ENCODE results near the gene SLC2A11. TPM values are rescaled to one million over a fixed set of nuclear protein-coding genes. Genes with fewer than 3 reads are reported as not detected.

Gene SLC2A11
- total and polyA plus RNA-seq, 2 donors from 2014 or later, result 23.7 to 28.9 TPM

DNA sequence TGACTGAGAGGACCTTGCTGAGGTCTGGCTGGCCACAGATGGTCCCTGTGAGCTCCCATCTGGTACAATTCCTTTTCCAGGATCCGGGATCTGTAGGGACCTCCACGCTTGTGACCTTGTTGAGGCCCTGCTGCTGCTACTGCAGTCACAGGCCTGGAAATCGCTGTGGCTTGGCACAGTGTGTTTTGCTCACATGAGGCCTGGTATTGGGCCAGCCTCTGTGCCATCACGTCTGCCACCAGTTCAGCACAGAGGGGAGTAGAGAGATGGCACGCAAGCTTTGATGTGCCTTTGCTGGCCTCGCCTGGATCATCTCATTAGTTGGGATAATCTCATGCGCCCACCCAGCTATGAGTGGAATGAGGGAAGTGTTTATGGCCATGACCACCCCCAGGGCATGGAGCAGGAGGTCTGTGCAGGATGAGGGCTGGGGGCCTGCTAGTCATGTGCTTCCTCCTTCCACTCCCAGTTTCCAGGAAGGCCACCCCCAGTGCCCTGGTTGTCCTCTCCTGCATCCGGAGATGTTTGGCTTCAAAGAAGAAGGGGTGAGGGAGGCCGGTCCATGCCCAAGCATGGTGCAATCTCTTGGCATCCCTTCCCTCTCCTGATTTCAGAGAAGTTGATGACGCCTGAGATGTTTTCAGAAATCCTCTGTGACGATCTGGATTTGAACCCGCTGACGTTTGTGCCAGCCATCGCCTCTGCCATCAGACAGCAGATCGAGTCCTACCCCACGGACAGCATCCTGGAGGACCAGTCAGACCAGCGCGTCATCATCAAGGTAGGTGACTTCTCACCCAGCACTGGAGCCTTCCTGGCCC lies 41.3 kb upstream of the SLC2A11 start:
- DNase-seq (peak in 1 of 5 donors; percentile 39), FAIRE-seq (no peak)
- Histone ChIP-seq H3K27ac (ENCODE audit: low read depth in 2 of 2, low read length in 2 of 2) (no peak overlapping the region), H3K27me3 (ENCODE audit: control insufficient read depth, insufficient read depth, low read length) (no peaks in the 10 kb centered on the region), H3K9me3 (ENCODE audit: control insufficient read depth in 2 of 3, insufficient read depth in 1 of 3, low read length in 3 of 3) (no peaks in the 10 kb centered on the region), H3K4me3 (ENCODE audit: low read length in 3 of 3) (no peak overlapping the region), H3K4me1 (ENCODE audit: control insufficient read depth in 2 of 3, insufficient read depth in 2 of 3, low read depth in 1 of 3, low read length in 3 of 3) (no peaks in the 10 kb centered on the region), H3K9ac (ENCODE audit: low read length in 3 of 3) (no peak overlapping the region), H3K36me3 (ENCODE audit: control insufficient read depth in 2 of 3, insufficient read depth in 3 of 3, low read length in 3 of 3) (peaks cover 4 to 33% (median 15%) of the 10 kb centered on the region in 3 donors)
- TF ChIP-seq, protein P1, sequence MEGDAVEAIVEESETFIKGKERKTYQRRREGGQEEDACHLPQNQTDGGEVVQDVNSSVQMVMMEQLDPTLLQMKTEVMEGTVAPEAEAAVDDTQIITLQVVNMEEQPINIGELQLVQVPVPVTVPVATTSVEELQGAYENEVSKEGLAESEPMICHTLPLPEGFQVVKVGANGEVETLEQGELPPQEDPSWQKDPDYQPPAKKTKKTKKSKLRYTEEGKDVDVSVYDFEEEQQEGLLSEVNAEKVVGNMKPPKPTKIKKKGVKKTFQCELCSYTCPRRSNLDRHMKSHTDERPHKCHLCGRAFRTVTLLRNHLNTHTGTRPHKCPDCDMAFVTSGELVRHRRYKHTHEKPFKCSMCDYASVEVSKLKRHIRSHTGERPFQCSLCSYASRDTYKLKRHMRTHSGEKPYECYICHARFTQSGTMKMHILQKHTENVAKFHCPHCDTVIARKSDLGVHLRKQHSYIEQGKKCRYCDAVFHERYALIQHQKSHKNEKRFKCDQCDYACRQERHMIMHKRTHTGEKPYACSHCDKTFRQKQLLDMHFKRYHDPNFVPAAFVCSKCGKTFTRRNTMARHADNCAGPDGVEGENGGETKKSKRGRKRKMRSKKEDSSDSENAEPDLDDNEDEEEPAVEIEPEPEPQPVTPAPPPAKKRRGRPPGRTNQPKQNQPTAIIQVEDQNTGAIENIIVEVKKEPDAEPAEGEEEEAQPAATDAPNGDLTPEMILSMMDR (IDR thresholded peaks at IDR 0.05; ENCODE audit: borderline replicate concordance, extremely low read depth, insufficient read depth), result no peak
- intact Hi-C loops (cut with DNase I), result no loop called here

DNA sequence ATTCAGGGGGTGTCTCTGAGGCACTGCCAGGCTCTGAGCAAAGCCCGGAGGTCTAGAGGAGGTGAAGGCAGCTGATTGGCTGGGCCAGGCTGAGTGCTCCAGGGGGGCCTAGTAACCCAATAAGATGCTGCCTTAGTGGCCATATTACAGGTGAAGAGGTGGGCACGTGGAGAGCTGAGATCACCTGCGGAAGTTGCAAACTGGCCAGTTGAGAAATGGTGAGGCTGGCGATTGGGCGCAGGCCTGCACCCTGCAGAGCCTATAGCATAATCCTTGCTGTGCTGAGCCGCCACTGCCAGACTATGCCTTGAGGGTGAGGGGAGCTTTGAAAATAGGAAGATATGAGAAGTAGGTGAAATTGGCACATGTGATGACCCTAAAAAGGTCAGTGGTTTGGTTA lies 40.5 kb upstream of the SLC2A11 start:
- Histone ChIP-seq H3K36me3 (ENCODE audit: control insufficient read depth in 2 of 3, insufficient read depth in 3 of 3, low read length in 3 of 3) (peaks cover 4 to 33% (median 11%) of the 10 kb centered on the region in 3 donors), H3K4me3 (ENCODE audit: low read length in 3 of 3) (no peak overlapping the region), H3K27me3 (ENCODE audit: control insufficient read depth, insufficient read depth, low read length) (no peaks in the 10 kb centered on the region), H3K9me3 (ENCODE audit: control insufficient read depth in 2 of 3, insufficient read depth in 1 of 3, low read length in 3 of 3) (no peaks in the 10 kb centered on the region), H3K4me1 (ENCODE audit: control insufficient read depth in 2 of 3, insufficient read depth in 2 of 3, low read depth in 1 of 3, low read length in 3 of 3) (no peaks in the 10 kb centered on the region), H3K9ac (ENCODE audit: low read length in 3 of 3) (no peak overlapping the region), H3K27ac (ENCODE audit: low read depth in 2 of 2, low read length in 2 of 2) (no peak overlapping the region)
- intact Hi-C loops (cut with DNase I), result no loop called here
- TF ChIP-seq, protein P1 (IDR thresholded peaks at IDR 0.05; ENCODE audit: borderline replicate concordance, extremely low read depth, insufficient read depth), result no peak
- DNase-seq, result peak in 1 of 5 donors; percentile 31
- FAIRE-seq, result no peak

- H3K9ac ChIP-seq (ENCODE audit: low read length in 3 of 3), result no peak overlapping the region
- no peaks in the 10 kb centered on the region for H3K27me3 ChIP-seq (ENCODE audit: control insufficient read depth, insufficient read depth, low read length)
- peaks cover 4 to 38% (median 14%) of the 10 kb centered on the region in 3 donors for H3K36me3 ChIP-seq (ENCODE audit: control insufficient read depth in 2 of 3, insufficient read depth in 3 of 3, low read length in 3 of 3)
- no peak overlapping the region for H3K4me3 ChIP-seq (ENCODE audit: low read length in 3 of 3)
- TF ChIP-seq, protein P1 (IDR thresholded peaks at IDR 0.05; ENCODE audit: borderline replicate concordance, extremely low read depth, insufficient read depth), result no peak
- no peak for FAIRE-seq
- intact Hi-C loops (cut with DNase I), result no loop called here
- DNase-seq, result peak in 1 of 5 donors; percentile 25
- no peak overlapping the region for H3K27ac ChIP-seq (ENCODE audit: low read depth in 2 of 2, low read length in 2 of 2)
- peaks cover 0 to 5% (median 3%) of the 10 kb centered on the region in 3 donors for H3K4me1 ChIP-seq (ENCODE audit: control insufficient read depth in 2 of 3, insufficient read depth in 2 of 3, low read depth in 1 of 3, low read length in 3 of 3)
- no peaks in the 10 kb centered on the region for H3K9me3 ChIP-seq (ENCODE audit: control insufficient read depth in 2 of 3, insufficient read depth in 1 of 3, low read length in 3 of 3)
These were observed 39.1 kb upstream of the SLC2A11 start for GRCh38 chr22:23818541-23818940.
